ENCODE data around the gene RBM34.

DNA sequence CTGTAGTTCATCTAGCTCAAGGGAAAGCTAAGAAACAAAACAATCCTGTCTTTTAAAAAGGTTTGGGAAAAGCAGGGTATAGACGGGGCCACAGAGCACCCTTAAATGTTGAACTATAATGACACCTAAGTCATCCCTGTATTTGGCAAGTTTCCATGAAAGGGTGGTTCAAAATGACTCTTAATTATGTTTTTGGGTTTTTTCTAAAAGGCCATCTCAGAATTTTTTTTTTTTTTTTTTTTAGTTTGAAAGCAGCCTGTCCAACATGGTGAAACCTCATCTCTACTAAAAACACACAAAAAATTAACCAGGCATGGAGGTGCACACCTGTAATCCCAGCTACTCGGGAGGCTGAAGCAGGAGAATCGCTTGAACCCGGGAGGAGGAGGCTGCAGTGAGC lies 54.6 kb downstream of the RBM34 start:
- no peak for TF ChIP-seq RAD21 (IDR thresholded peaks at IDR 0.05; ENCODE audit: insufficient read depth, low read depth, low read length)
- no peak for TF ChIP-seq ZNF24 (IDR thresholded peaks at IDR 0.05)
- no peak for TF ChIP-seq BACH1 (IDR thresholded peaks at IDR 0.05; ENCODE audit: borderline replicate concordance)
- TF ChIP-seq POLR2A (IDR thresholded peaks at IDR 0.05; ENCODE audit: low read depth, low read length), result no peak
- TF ChIP-seq, protein P1, sequence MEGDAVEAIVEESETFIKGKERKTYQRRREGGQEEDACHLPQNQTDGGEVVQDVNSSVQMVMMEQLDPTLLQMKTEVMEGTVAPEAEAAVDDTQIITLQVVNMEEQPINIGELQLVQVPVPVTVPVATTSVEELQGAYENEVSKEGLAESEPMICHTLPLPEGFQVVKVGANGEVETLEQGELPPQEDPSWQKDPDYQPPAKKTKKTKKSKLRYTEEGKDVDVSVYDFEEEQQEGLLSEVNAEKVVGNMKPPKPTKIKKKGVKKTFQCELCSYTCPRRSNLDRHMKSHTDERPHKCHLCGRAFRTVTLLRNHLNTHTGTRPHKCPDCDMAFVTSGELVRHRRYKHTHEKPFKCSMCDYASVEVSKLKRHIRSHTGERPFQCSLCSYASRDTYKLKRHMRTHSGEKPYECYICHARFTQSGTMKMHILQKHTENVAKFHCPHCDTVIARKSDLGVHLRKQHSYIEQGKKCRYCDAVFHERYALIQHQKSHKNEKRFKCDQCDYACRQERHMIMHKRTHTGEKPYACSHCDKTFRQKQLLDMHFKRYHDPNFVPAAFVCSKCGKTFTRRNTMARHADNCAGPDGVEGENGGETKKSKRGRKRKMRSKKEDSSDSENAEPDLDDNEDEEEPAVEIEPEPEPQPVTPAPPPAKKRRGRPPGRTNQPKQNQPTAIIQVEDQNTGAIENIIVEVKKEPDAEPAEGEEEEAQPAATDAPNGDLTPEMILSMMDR (IDR thresholded peaks at IDR 0.05 in 2 of 3, conservative IDR thresholded peaks at IDR 0.05 in 1 of 3; ENCODE audit: control insufficient read depth in 2 of 3, extremely low read depth in 1 of 3, insufficient read depth in 1 of 3, low read depth in 3 of 3, low read length in 3 of 3), result no peak

Measured in GM12878 (cell line).